ENCODE results near the gene MAPK4. TPM values are rescaled to one million over a fixed set of nuclear protein-coding genes. Genes with fewer than 3 reads are reported as not detected.
"Not testable (repeated sequence)": the region's sequence is repeated elsewhere in the genome, so short reads cannot be mapped to it uniquely, and the experiment has no call there.

The MAPK4 gene
- total RNA-seq, 3 donors from 2014 or later = 0.64 to 1.9 (median 1.3) TPM

- H3K9me3 ChIP-seq = no peaks in the 10 kb centered on the region
- H3K36me3 ChIP-seq = no peaks in the 10 kb centered on the region
- no peak overlapping the region for H3K27ac ChIP-seq
- no peaks in the 10 kb centered on the region for H3K27me3 ChIP-seq
- no peaks in the 10 kb centered on the region for H3K4me1 ChIP-seq
- no peak for TF ChIP-seq POLR2A (IDR thresholded peaks at IDR 0.05)
- TF ChIP-seq CTCF (IDR thresholded peaks at IDR 0.05) = no peak
- no peak for TF ChIP-seq POLR2AphosphoS5 (IDR thresholded peaks at IDR 0.05)
- no peak for DNase-seq (ENCODE audit: low spot score in 2 of 2)
- H3K4me3 ChIP-seq = no peak overlapping the region
- intact Hi-C loops (cut with DNase I; ENCODE audit: low total_unique reads) = no loop called here
These were observed 144.6 kb downstream of the MAPK4 start for GRCh38 chr18:50704357-50704940.

GRCh38 chr18:50706199-50706598 lies 146.3 kb downstream of the MAPK4 start:
- intact Hi-C loops (cut with DNase I; ENCODE audit: low total_unique reads) = no loop called here
- TF ChIP-seq CTCF (IDR thresholded peaks at IDR 0.05) (no peak), POLR2AphosphoS5 (IDR thresholded peaks at IDR 0.05) (no peak), POLR2A (IDR thresholded peaks at IDR 0.05) (no peak)
- no peaks in the 10 kb centered on the region for H3K36me3 ChIP-seq

GRCh38 chr18:50706651-50707050 lies 146.8 kb downstream of the MAPK4 start:
- no peak overlapping the region for H3K4me3 ChIP-seq
- no peak overlapping the region for H3K27ac ChIP-seq
- no peak for TF ChIP-seq POLR2A (IDR thresholded peaks at IDR 0.05)
- TF ChIP-seq CTCF (IDR thresholded peaks at IDR 0.05) = no peak
- no peak for TF ChIP-seq POLR2AphosphoS5 (IDR thresholded peaks at IDR 0.05)
- DNase-seq (ENCODE audit: low spot score in 2 of 2) = no peak
- intact Hi-C loops (cut with DNase I; ENCODE audit: low total_unique reads) = no loop called here
- H3K36me3 ChIP-seq = no peaks in the 10 kb centered on the region
- H3K4me1 ChIP-seq = no peaks in the 10 kb centered on the region
- no peaks in the 10 kb centered on the region for H3K27me3 ChIP-seq
- H3K9me3 ChIP-seq = no peaks in the 10 kb centered on the region

More at GRCh38 chr18:50706199-50706598, 146.3 kb downstream of the MAPK4 start:
- DNase-seq (ENCODE audit: low spot score in 2 of 2) = no peak
- H3K4me1 ChIP-seq = no peaks in the 10 kb centered on the region
- no peaks in the 10 kb centered on the region for H3K9me3 ChIP-seq
- H3K4me3 ChIP-seq = no peak overlapping the region
- no peaks in the 10 kb centered on the region for H3K27me3 ChIP-seq
- no peak overlapping the region for H3K27ac ChIP-seq

- H3K9me3 ChIP-seq; H3K4me1 ChIP-seq; H3K27me3 ChIP-seq; intact Hi-C loops (cut with DNase I; ENCODE audit: low total_unique reads); H3K4me3 ChIP-seq; H3K27ac ChIP-seq; H3K36me3 ChIP-seq; DNase-seq (ENCODE audit: low spot score in 2 of 2): not testable (repeated sequence)
These were observed 147.4 kb downstream of the MAPK4 start for GRCh38 chr18:50707297-50707696.

GRCh38 chr18:50707855-50708469 lies 148.1 kb downstream of the MAPK4 start:
- intact Hi-C loops (cut with DNase I; ENCODE audit: low total_unique reads) = no loop called here
- Histone ChIP-seq H3K4me1 (no peaks in the 10 kb centered on the region), H3K27ac (peak overlapping the region in 1 of 2 donors; percentile 12), H3K9me3 (no peaks in the 10 kb centered on the region), H3K36me3 (no peaks in the 10 kb centered on the region), H3K4me3 (no peak overlapping the region), H3K27me3 (no peaks in the 10 kb centered on the region)
- TF ChIP-seq POLR2AphosphoS5 (IDR thresholded peaks at IDR 0.05) (no peak), POLR2A (IDR thresholded peaks at IDR 0.05) (no peak), CTCF (IDR thresholded peaks at IDR 0.05) (no peak)
- DNase-seq (ENCODE audit: low spot score in 2 of 2) = no peak

Measured in breast epithelium (tissue), 4 donors.